ENCODE data around the gene LRRTM4.

GRCh38 chr2:77085561-77085960 is 436.6 kb downstream of the LRRTM4 start:
- no peak for TF ChIP-seq CTCF (IDR thresholded peaks at IDR 0.05; ENCODE audit: poor library complexity)
- no peak for TF ChIP-seq EZH2 (IDR thresholded peaks at IDR 0.05; ENCODE audit: borderline replicate concordance)

Measured in hepatocyte (in vitro differentiated cells).